T follicular helper cell (primary cell): ENCODE results near the gene MGP.

Source experiments
- DNase-seq: peaks from one replicate; pipeline ENCODE4 v3.0.0-alpha.2; 2020; ENCODE audit warnings: low read depth
- total RNA-seq, 2 experiments: gene quantifications; one replicate each; lab custom pipeline; 2026; lab: John Stamatoyannopoulos, UW

Gene MGP
- total RNA-seq: 0 to 0.48 reads per million in 2 experiments

DNA sequence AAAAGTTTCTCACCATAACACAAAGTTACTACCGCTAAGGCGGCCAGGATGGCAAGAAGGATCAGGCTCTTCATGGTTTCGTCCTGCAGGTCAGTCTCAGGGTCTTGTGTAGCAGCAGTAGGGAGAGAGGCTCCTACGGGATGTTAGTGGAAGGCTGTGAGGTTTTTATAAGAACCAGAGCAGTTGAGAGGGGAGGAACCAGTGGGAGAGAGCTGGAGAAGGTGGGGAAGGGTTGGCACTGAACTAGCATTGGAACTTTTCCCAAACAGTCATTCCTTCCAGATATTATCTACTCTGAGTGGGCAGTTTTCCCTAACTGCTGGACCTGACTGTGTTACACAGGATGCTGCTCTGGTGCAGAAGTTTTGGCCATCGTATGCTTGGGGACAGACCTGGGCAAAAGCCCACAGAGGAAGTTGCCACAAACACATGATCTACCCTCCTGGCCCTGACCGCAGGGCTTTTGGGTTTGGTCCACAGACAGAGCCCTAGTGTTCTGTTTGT is at the start of gene MGP:
Gene MGP, minus strand, starts transcription at position 137 of the 504 bp plus-strand sequence. Its CDS starts 63 bp downstream, at position 74.
- DNase-seq: no peak

DNA sequence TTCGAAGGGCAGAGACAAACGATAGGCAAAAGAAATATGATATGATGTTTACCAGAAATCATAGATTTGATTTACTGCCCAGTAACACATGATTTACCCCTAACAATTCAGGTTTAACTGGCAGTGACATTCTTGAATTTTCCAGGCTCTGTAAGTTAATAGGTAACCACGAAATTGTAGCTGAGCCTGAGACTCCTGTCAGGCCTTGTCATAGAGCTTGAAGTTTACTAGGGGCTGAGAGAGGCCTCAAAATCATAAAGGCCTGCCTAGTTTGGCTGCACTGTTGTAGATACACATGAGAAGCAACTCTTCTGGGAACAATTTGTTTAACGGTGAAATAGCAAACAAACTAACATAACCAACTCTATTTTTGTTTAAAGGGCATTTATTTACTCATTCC is 49.4 kb upstream of the MGP start:
- DNase-seq: no peak

DNA sequence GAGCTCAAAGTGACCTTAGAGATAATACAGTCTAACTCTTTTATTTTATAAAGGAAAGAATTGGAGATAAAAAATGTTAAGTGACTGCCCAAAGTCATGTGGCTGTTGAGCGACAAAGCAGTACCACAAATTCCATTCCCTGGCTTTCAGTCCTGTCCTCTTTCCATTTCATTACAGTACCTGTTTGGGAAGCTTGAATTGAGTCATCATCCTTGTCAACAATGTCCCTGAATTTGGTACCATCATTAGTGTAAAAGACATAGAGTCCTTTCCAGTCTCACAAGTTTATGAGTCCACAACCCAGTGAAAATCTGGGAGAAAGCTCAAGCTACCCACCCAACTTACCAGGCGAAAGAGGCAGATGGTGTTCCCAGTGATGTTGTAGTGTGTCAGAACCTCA is 48.9 kb upstream of the MGP start:
- DNase-seq: no peak

DNA sequence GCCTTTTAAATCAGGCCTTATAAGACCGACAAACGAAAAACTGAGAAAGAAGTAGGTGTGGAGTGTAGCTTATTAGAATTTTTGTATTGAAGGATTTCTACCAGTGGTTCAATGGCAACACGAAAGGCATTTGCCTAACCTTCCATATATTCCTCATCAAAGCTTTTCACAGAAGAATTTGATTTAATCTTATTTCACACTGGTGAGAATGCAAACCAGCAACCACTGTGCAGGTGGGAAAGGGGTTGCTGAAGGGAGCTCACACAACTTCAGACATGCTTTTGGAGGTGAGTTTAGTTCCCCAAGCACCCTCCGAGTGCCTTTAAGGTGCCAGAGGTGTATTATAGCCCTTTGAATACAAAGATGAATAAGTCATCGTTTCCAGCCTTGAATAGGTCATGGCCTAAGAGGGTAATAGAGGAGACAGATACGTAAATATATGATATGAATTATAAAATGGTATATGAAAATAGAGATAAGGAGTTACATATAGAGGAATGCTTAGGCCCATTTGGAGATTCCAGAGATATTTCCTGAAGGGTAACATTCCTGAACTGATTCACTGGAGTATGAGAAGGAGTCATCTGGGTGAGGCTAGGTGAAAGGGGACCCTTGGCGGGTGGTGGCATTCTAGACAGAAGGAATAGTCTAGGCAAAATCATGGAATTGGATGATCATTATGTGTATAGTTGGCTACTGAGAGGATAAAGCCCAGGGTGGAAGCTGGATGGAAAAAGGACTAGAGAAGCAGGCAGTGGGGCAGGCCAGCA is 46.3 kb upstream of the MGP start:
- no peak for DNase-seq

DNA sequence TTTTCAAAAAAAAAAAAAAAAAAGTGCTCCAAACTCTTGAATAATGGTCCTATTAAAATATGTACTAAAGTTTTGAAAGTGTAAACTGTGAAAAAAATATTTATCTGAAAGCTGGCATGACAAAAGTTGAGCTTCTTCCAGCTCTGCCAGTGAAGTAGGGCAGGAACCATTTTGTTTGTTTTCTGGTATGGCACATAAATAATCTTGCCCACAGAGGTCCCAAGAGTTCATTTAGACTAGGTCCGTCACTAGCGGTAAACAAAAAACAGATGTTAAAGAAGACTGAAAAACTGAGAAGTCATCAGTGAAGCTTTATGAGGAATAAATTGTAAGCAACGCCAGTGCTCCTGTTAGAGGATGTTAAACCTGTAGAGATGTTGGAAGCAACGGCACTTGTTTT is 45.7 kb upstream of the MGP start:
- DNase-seq: no peak

DNA sequence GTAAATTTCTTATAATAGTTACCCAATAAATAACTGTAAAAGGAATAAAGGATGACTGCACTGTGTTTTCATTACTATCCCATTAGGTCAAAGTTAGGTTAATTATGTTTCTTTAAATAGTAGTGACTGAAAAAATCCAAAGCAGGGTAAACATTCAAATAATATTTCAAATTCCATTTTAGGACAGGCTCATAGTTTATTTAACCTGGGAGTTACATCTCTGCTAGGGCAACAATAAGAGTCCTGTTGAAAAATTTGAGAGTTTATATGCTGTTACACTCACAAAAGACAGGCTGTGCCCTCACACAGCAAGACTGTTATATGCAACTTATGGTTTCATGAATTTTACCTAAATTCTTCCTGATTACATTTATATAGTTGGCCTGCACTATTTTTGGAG is 44.6 kb upstream of the MGP start:
- no peak for DNase-seq

DNA sequence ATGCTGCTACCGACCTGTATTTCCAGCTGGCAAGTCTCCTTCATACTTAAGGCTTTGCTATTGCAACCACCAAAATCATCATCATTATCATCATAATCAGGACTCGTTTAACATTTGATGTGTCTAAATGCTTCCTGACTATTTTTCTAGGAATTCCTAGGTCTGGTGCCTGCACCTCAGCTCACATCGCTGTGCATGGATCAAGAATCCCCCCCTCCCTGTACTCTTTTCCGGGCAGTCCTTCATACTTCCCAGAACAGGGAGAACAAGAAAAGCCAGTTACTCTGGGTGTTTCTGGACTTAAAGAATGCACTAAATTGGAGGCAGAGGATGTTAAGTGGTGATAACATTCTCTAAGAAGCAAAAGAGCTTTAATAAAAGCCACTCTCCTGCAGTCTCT is 43.3 kb upstream of the MGP start:
- DNase-seq: no peak

DNA sequence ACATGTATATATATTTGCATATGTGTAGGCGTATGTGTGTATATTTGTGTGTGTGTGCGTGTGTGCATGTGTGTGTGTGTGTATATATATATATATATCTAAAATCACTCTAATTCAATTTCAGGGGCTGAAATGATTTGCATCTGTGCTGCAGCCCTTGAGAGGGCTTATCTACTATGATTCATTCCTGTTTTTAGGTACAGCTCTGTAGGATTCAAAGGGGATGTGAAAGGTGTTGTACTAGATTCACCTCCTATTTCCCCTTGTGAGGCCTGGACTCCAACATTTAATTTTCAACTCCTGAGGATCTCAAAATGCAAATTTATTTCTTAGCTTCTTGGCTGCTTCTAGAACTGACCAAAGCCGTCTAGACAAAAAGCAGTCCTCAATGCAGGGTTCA is 41.6 kb upstream of the MGP start:
- DNase-seq: no peak

DNA sequence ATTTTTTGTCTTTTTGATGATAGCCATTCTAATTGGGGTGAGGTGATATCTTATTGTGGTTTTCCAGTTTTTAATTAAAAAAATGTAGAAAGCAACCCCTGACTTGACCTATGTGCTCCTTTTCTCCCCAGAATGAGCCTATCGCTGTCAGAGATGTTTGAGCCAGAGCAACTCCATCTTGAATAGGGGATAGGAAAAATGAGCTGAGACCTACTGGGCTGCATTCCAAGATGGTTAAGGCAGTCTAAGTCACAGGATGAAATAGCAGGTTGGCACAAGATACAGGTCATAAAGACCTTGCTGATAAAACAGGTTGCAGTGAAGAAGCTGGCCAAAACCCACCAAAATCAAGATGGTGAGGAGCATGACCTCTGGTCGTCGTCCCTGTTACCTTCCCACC is 38.9 kb upstream of the MGP start:
- no peak for DNase-seq

DNA sequence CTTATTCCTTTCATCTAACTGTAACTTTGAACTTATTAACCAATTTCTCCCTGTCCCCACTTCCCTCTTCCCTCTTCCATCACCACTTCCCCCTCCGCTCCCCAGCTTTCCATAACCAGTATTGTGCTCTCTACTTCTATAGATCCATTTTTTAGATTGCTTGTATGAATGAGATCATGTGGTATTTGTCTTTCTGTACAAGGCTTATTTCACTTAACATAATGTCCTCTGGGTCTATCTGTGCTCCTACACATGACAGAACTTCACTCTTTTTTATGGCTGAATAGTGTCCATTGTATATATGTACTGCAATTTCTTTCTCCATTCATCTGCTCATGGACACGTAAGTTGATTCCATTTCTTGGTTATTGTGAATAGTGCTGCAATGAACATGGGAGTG is 38.3 kb upstream of the MGP start:
- no peak for DNase-seq

DNA sequence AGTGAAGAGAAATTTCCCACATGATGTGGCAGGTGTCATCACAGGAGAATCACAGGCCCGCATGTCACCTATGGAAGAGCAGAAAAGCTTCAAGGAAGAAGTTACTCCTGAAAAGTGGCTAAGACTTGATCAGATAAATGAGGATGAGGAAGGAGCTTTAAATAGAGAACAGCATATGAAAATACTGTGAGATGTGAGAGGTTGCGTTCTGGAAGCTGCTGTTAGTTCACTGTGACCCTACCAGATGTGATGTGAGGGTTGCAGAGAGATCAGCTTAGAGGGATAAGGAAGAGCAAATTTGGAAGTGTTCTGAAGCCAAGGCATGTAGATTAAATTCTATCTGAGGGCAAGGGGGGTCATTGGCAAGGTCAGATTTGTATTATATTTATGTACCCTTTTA is 35.6 kb upstream of the MGP start:
- no peak for DNase-seq

DNA sequence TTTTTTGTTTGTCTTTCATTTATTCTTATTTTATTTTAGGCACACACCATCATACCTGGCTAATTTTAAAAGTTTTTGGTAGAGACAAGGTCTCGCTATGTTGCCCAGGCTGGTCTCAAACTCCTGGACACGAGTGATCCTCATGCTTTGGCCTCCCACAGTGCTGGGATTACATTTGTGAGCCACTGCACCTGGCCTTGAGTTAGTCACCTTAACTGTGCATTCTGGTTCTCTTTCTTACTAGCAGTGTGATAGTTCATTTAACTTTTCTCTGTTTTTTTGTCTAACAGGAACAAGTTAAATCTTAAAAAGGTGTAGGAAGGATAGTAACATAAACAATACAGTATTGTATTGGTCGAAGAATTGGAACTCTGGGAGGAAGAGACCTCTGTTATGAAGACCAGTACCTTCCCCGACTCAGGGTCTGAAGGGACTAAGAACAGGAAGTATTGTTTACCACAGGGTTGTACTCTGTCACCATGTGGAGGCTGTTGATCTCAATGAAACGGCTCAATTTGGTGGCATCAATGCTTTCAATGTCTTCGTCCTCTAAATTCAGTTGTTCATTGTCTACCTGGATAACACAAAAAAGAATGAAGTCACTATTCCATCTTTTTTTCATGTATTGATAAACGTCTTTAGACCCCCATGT is 34.9 kb upstream of the MGP start:
- DNase-seq: no peak

DNA sequence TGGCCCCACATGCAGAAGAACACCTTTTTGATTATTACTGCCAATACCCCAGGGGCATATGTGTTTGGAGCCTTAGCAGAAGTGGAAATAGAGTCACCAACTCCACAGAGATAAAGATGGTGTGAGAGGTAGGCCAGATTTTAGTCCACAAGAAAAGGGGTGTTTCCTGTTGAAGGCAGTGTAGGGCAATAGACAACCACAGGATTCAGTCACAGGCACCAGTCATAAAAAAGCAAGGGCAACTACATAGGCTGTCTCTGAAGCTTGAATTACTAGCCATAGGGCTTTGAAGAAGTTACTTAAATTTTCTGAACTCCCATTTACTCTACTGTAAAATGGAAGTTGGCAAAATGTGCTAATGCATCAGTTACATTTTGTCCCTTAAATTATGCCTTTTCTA is 33.8 kb upstream of the MGP start:
- no peak for DNase-seq

DNA sequence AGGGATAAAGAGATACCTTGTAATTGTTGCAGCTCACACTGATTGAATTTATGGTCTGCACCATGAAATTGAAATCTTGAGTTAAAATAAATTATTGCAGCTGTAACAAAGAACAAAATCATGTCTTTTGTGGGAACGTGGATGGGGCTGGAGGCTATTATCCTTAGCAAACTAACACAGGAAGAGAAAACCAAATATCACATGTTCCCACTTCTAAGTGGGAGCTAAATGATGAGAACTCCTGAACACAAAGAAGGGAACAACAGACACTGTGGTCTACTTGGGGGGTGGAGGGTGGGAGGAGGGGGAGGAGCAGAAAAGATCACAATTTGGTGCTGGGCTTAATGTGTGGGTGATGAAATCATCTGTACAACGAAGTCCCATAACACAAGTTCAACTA is 30.1 kb upstream of the MGP start:
- no peak for DNase-seq

DNA sequence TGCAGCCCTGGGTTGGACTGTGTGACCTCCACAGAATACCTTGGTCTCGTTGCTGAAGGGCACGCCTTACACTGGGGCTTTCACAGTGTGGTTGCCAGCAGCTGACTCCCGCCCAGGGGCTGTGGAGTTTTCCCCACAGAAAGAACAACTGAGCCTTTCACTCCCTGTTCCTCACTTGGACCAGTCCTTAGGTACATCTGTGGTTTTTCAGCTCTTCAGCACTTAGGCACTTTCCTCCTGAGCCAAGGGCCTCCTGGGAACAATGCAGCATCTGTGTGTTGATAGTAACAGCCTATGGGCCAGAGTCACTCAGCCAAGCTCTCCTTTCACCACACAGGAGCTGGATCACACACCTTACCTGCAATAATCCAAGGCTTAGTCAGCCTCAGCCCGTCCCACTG is 27.7 kb upstream of the MGP start:
- DNase-seq: no peak

DNA sequence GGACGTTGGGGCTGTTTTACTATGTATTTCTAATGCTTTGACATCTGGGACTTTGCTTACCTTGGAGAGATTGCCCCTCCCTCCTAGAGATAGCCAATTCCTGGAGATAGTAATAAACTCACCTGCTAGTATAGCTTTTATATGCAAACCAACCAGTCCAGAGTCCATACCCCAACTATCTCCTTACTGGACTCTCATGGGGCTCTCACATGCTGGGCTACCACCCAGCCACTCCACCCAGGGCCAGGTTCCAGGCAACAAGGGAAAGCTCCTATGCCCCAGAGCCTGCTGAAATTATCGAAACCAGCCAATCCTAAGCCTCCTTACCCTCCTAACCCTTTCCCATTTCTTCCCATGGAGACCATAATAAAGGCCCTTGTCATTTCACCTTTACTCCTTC is 25.5 kb upstream of the MGP start:
- DNase-seq: no peak

DNA sequence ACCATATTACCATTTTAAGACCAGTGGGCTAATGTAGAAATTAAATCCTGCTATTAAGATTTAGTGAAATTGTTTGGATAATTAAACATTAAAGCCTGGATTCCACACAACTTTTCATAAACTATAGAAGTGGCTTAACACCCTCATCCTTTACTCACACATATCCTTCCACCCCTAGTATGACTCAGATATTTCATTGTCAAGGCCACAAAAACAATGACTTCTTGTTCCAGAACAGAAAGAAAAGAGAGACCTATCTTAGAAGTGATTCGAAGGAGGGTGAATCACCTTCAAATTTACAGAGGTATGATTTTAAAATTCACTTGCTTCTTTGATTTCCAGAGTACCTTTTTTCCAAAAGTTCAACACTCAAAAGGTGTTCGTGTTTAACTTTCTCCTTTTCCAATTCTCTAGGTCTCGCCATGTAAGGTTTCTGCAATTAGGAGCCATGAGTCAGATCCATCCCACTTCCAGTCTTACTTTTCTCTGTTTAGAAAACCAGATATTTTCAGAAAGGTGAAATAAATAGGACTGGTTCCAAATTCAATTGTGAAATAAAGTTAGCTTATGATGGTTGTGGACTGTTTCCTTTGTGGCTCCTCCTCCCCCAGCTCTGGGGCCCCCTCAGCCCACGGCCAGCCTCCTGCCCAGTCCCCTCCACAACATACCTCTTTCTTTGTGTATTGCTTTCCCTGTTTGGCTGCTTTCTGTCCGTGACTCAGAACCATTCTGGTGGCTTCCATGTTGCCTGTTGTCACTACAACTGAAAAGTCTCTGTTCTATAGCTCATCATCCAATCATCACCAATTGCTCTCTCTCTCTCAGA is 24.6 kb upstream of the MGP start:
- no peak for DNase-seq

DNA sequence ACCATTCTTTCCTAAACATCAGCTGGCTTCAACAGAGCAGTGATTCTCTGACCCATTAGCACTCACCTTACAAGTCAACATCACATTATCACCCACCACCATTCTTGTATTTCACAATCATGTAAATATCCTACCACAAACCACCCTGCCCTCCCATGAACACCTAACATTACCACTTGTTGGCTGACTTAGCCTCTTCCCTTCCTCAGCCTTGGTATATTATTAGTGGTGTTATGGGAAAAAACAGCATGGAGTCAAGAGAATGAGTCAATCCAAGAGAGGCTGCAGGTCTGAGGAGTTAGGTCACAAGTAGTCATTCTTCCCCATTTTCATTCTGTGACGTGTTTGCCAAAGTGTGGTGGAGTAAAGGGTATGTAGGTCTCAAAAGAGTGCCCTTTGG is 22.3 kb upstream of the MGP start:
- no peak for DNase-seq

DNA sequence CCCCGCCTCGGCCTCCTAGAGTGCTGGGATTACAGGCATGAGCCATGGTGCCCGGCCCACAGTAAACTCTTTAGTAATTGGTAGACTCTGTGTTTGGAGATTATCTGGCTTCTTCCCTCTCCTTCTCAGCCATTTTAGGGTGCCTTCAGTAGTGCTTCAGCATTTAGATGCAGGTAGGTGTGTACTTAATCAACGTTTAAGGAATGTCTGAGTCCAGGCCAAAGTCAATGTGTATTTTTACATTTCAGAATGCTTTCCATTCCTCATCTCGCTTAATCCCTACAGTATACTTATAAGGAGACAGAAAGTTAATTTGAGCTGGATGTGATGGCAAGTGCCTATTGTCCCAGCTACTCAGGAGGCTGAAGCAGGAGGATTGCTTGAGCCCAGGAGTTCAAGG is 20.5 kb upstream of the MGP start:
- DNase-seq: no peak

DNA sequence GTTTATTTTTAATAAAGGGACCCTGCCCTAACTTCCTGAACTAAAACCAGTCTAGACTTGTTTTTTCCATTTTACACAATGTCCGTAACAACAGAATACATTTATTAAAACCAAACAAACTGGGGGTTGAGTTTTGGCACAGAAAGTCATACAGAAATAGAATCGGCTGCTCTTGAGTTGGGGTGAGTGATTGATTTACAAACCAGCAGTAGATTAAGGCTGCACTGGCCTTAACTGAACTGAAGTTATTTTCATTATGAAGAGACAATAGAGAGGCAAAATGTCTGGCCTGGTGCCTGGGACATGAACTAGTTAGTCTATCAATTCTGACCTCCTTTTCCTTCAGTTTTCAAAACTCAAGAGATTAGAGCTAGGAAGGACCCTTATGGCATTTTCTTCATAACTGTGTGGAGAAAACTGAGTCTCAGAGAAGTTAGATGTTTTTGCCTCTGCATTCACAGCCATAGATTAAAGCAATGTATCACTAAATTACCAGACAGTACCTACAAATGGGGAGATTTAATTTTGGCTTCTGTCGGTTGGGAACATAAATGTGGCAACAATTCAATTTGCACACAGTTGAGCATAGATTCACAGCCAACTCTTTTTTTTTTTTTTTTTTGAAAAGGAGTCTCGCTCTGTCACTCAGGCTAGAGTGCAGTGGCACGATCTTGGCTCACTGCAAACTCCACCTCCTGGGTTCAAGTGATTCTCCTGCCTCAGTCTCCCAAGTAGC is 19.8 kb upstream of the MGP start:
- no peak for DNase-seq

DNA sequence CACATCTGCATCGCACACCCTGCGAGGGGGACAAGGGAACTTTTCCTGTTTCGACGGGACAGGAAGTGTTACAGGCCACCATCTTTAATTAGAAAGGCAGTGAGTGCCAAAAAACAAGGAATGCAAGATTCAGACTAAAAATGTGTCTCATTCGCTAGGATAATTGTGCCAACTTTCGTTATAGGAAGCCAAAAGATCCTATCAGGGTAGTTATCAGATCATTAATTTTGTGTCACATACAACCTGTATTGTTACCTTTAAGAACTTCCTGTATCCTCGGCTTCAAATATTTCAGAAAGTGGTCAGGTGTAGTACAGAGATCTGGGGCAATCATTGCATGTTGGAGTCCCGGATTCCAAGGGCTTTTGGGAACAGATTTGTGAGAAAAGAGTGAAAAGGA is 19.2 kb upstream of the MGP start:
- no peak for DNase-seq
